Measurements from ENCODE around the gene SLC26A11.
A peak's percentile ranks its signal among the peaks of the same experiment; 100 is the strongest.
"Not testable (repeated sequence)": the region's sequence is repeated elsewhere in the genome, so short reads cannot be mapped to it uniquely, and the experiment has no call there.

Gene SLC26A11

GRCh38 chr17:80195671-80196529 is 24.3 kb upstream of the SLC26A11 start:
- DNase-seq (ENCODE audit: low spot score), result peak; percentile 2

GRCh38 chr17:80196652-80197051 is 23.6 kb upstream of the SLC26A11 start:
- no peak for DNase-seq (ENCODE audit: low spot score)

GRCh38 chr17:80198144-80198661 is 22.0 kb upstream of the SLC26A11 start:
- no peak for DNase-seq (ENCODE audit: low spot score)

GRCh38 chr17:80199295-80199694 is 20.9 kb upstream of the SLC26A11 start:
- DNase-seq (ENCODE audit: low spot score), result not testable (repeated sequence)

GRCh38 chr17:80201446-80201845 is 18.8 kb upstream of the SLC26A11 start:
- DNase-seq (ENCODE audit: low spot score), result no peak

- no peak for DNase-seq (ENCODE audit: low spot score)
Observed at GRCh38 chr17:80202197-80202596, 18.0 kb upstream of the SLC26A11 start.

- DNase-seq (ENCODE audit: low spot score), result no peak
Observed at GRCh38 chr17:80203471-80203963, 16.7 kb upstream of the SLC26A11 start.

- no peak for DNase-seq (ENCODE audit: low spot score)
Observed at GRCh38 chr17:80204626-80205468, 15.4 kb upstream of the SLC26A11 start.

- no peak for DNase-seq (ENCODE audit: low spot score)
Observed at GRCh38 chr17:80205811-80206210, 14.4 kb upstream of the SLC26A11 start.

GRCh38 chr17:80208050-80208449 is 12.2 kb upstream of the SLC26A11 start:
- no peak for DNase-seq (ENCODE audit: low spot score)

GRCh38 chr17:80209765-80210164 is 10.5 kb upstream of the SLC26A11 start:
- DNase-seq (ENCODE audit: low spot score), result no peak

- DNase-seq (ENCODE audit: low spot score), result no peak
Observed at GRCh38 chr17:80210348-80211108, 9.7 kb upstream of the SLC26A11 start.

- DNase-seq (ENCODE audit: low spot score), result no peak
Observed at GRCh38 chr17:80212109-80212508, 8.1 kb upstream of the SLC26A11 start.

- no peak for DNase-seq (ENCODE audit: low spot score)
Observed at GRCh38 chr17:80212511-80212910, 7.7 kb upstream of the SLC26A11 start.

- no peak for DNase-seq (ENCODE audit: low spot score)
Observed at GRCh38 chr17:80212962-80213642, 7.1 kb upstream of the SLC26A11 start.

GRCh38 chr17:80213643-80213975 is 6.6 kb upstream of the SLC26A11 start:
- no peak for DNase-seq (ENCODE audit: low spot score)

- no peak for DNase-seq (ENCODE audit: low spot score)
Observed at GRCh38 chr17:80214012-80214877, 6.0 kb upstream of the SLC26A11 start.

- no peak for DNase-seq (ENCODE audit: low spot score)
Observed at GRCh38 chr17:80214878-80215210, 5.4 kb upstream of the SLC26A11 start.

GRCh38 chr17:80216473-80217456 is 3.5 kb upstream of the SLC26A11 start:
- no peak for DNase-seq (ENCODE audit: low spot score)

Measured in LoVo (cell line).